Esophagus squamous epithelium (tissue), 4 donors: Measurements from ENCODE around the gene COL18A1.

Source experiments
- POLR2A ChIP-seq, 4 donors: fragments of 450-650 bp; IDR thresholded peaks; one replicate each; pipeline ENCODE4 v1.6.1; 2017; ENCODE audit warnings: antibody characterized with exemption in 4 of 4, mild to moderate bottlenecking in 4 of 4, moderate library complexity in 3 of 4
- TF ChIP-seq, protein P1 (sequence below), 6 experiments: fragments of 450-650 bp in 4 of 6; fragments of 200-600 bp in 2 of 6; sonication (generic) in 2 of 6; IDR thresholded peaks; one replicate each; pipeline ENCODE4 v1.5.1; 2016 to 2019; ENCODE audit warnings: antibody characterized with exemption in 6 of 6, mild to moderate bottlenecking in 4 of 6, moderate library complexity in 4 of 6

DNA sequence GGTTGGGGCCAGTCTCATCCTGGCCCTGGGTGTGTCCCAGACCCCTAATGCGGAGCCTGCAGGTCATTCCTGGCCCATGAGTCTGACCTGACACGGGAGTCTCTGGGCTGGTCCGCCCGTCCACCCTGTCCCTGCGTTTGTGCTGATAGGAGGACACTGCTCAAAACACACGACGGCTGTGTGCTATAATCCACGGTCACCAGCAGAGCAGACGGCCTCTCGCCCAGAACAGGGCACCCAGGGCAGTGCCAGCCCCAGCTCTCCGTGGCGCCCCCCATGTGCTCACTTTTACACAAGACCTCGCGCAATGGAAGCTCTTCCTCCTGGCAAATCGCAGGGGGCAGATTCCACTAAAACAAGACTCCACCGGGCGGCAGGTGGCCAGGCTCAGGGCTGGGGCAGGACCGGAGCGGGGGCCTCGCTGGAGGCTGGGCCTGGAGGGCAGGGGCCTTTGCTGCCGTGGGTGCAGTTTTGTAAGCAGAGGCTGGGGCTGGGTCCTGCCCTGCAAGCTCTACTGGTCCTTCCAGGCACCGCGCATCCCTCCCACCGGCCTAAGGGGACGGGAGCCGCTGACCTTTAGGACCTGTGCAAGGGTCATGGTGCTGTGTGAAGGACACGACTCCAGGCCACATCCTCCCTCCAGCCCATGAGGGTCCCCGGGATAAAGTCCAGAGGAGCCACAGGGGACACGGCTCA lies 147.9 kb downstream of the COL18A1 start:
- TF ChIP-seq, protein P1, sequence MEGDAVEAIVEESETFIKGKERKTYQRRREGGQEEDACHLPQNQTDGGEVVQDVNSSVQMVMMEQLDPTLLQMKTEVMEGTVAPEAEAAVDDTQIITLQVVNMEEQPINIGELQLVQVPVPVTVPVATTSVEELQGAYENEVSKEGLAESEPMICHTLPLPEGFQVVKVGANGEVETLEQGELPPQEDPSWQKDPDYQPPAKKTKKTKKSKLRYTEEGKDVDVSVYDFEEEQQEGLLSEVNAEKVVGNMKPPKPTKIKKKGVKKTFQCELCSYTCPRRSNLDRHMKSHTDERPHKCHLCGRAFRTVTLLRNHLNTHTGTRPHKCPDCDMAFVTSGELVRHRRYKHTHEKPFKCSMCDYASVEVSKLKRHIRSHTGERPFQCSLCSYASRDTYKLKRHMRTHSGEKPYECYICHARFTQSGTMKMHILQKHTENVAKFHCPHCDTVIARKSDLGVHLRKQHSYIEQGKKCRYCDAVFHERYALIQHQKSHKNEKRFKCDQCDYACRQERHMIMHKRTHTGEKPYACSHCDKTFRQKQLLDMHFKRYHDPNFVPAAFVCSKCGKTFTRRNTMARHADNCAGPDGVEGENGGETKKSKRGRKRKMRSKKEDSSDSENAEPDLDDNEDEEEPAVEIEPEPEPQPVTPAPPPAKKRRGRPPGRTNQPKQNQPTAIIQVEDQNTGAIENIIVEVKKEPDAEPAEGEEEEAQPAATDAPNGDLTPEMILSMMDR (IDR thresholded peaks at IDR 0.05), result no peak
- TF ChIP-seq POLR2A (IDR thresholded peaks at IDR 0.05), result no peak
